Progenitor cell of endocrine pancreas (in vitro differentiated cells): ENCODE results near the gene OR2V1. TPM values are rescaled to one million over a fixed set of nuclear protein-coding genes. Genes with fewer than 3 reads are reported as not detected.

ENCODE experiments used
- DNase-seq: peaks from one replicate; pipeline ENCODE4 v3.0.0; 2021; ENCODE audit warnings: low spot score; ENCODE audit not compliant: unreplicated experiment
- H3K27ac Mint-ChIP-seq: 2 replicates; pipeline ENCODE4 v1.8.0; 2021; ENCODE audit warnings: mild to moderate bottlenecking, moderate library complexity, mixed read lengths
- H3K27me3 Mint-ChIP-seq: 2 replicates; pipeline ENCODE4 v1.8.0; 2021; ENCODE audit warnings: mixed read lengths
- H3K36me3 Mint-ChIP-seq: 2 replicates; pipeline ENCODE4 v1.8.0; 2022; ENCODE audit warnings: mixed read lengths; ENCODE audit not compliant: insufficient read depth
- H3K4me1 Mint-ChIP-seq: 2 replicates; pipeline ENCODE4 v1.8.0; 2021; ENCODE audit warnings: low read depth, mixed read lengths
- H3K4me3 Mint-ChIP-seq: 2 replicates; pipeline ENCODE4 v1.8.0; 2021; ENCODE audit warnings: low read depth, mild to moderate bottlenecking, moderate library complexity, mixed read lengths
- H3K9me3 Mint-ChIP-seq: 2 replicates; pipeline ENCODE4 v1.8.0; 2021; ENCODE audit warnings: low read depth, mixed read lengths
- total RNA-seq: library from RNA; stranded (reverse); gene quantifications from 2 replicates; pipeline ENCODE4 v1.2.1, GENCODE V29; 2021
- TF ChIP-seq, protein P1 (sequence below): fragments of 200-600 bp; sonication (generic); IDR thresholded peaks from one replicate; pipeline ENCODE4 v1.5.0; 2021; ENCODE audit warnings: antibody characterized with exemption, mild to moderate bottlenecking; ENCODE audit not compliant: unreplicated experiment

OR2V1 gene
- total RNA-seq, 1 donor from 2014 or later, result not detected

GRCh38 chr5:181092428-181092827 lies 38.5 kb downstream of the OR2V1 start:
- Mint-ChIP-seq H3K36me3 (no peaks in the 10 kb centered on the region), H3K4me3 (no peak overlapping the region), H3K9me3 (no peaks in the 10 kb centered on the region), H3K27ac (no peak overlapping the region), H3K27me3 (peaks cover 20% of the 10 kb centered on the region), H3K4me1 (no peaks in the 10 kb centered on the region)
- DNase-seq, result no peak
- TF ChIP-seq, protein P1, sequence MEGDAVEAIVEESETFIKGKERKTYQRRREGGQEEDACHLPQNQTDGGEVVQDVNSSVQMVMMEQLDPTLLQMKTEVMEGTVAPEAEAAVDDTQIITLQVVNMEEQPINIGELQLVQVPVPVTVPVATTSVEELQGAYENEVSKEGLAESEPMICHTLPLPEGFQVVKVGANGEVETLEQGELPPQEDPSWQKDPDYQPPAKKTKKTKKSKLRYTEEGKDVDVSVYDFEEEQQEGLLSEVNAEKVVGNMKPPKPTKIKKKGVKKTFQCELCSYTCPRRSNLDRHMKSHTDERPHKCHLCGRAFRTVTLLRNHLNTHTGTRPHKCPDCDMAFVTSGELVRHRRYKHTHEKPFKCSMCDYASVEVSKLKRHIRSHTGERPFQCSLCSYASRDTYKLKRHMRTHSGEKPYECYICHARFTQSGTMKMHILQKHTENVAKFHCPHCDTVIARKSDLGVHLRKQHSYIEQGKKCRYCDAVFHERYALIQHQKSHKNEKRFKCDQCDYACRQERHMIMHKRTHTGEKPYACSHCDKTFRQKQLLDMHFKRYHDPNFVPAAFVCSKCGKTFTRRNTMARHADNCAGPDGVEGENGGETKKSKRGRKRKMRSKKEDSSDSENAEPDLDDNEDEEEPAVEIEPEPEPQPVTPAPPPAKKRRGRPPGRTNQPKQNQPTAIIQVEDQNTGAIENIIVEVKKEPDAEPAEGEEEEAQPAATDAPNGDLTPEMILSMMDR, result no peak

DNA sequence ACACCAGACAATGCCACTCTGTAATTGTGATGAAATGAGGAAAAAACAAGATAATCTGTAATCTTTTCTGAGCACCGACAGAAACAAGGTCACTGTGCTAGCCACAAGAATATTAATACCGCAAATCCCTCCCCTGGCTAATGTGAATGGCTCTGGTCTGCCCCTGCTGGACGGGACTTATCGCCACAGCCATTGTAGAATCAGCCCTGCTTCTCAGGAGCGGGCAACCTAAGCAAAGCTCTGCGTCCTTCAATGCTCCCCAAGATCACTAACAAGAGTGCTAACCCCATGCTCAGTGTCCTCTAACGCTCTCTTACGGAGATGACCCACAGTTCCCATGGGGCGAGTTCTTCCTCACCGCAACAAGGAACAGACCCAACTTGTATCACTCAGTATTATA lies 42.7 kb downstream of the OR2V1 start:
- Mint-ChIP-seq H3K4me1 (peaks cover 9% of the 10 kb centered on the region), H3K27me3 (peaks cover 52% of the 10 kb centered on the region), H3K4me3 (no peak overlapping the region), H3K9me3 (no peaks in the 10 kb centered on the region), H3K27ac (no peak overlapping the region), H3K36me3 (no peaks in the 10 kb centered on the region)
- TF ChIP-seq, protein P1, result peak; percentile 40
- no peak for DNase-seq

DNA sequence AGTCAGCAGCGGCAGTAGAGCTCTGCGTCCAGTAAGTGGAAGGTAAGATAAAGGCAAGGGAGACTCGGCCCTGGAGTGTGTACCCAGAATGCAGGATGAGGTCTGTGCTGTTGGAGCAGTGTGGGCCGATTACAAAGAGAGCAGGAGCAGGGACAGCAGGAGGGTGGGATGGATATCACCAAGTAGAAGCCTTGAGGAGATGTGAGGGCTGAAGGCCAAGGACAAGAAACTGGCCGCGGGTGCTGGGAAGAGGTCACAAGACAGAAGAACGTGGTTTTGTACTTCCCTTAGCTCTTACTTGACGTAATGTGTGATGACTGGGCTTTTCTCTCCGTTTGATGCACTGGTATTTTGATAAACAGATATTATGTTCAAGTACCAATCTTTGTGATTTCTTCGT lies 43.7 kb downstream of the OR2V1 start:
- Mint-ChIP-seq H3K27me3 (peaks cover 55% of the 10 kb centered on the region), H3K4me1 (peaks cover 9% of the 10 kb centered on the region), H3K9me3 (no peaks in the 10 kb centered on the region), H3K36me3 (no peaks in the 10 kb centered on the region), H3K27ac (no peak overlapping the region), H3K4me3 (no peak overlapping the region)
- no peak for DNase-seq
- TF ChIP-seq, protein P1, result no peak

GRCh38 chr5:181086884-181087205 lies 44.1 kb downstream of the OR2V1 start:
- Mint-ChIP-seq H3K9me3 (peaks cover 3% of the 10 kb centered on the region), H3K27me3 (peaks cover 58% of the 10 kb centered on the region), H3K36me3 (no peaks in the 10 kb centered on the region), H3K27ac (no peak overlapping the region), H3K4me3 (no peak overlapping the region), H3K4me1 (peaks cover 9% of the 10 kb centered on the region)
- TF ChIP-seq, protein P1, result no peak
- DNase-seq, result no peak

DNA sequence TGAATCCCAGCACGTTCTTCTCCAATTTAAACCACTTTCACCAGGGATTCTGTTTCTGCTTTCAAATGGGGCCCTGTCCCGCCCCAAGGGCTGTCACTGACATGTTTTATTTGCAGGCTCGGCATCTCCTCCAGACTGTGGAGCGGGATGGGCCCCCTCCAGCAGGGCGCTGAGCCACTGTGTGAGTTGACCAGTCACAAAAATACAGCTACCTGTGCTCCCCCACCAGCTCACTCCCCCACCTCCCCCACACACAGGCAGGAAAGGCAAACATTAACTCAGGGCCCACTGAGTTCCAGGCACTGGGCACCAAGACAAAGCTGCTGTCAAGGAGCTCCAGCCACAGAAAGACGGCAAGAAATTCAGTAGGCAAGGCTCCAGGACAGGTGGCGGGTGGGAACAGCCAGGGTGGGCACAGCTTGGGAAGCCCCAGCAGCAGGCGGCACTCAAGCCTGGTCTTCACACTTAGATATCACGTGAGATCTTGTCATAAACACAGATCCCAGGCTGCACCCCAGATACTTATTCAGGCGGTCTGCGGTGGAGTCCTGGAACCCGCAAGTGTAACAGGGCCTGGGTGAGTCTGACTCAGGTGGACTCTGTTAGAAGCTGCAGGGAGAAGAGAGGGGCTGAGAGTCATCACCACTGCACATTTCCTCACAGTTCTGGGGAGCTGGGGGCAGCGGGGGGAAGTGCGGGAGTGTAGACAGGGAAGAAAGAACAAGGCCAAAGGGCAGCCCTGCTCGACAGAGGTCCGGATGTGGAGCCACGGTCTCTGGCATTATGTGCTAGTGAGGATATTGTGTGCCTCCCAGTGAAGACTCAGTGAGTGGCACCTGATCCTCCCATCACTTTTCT lies 44.7 kb downstream of the OR2V1 start:
- Mint-ChIP-seq H3K27ac (no peak overlapping the region), H3K4me1 (peaks cover 9% of the 10 kb centered on the region), H3K36me3 (no peaks in the 10 kb centered on the region), H3K27me3 (peaks cover 62% of the 10 kb centered on the region), H3K4me3 (no peak overlapping the region), H3K9me3 (peaks cover 3% of the 10 kb centered on the region)
- TF ChIP-seq, protein P1, result no peak
- DNase-seq, result no peak
